Stimulated activated CD4-positive, alpha-beta T cell treated with anti-CD3 and anti-CD28 coated beads, Interleukin-1b, Interleukin-23, amount 100 ng/mL, for 24 hours (primary cell): Measurements from ENCODE around the gene ACBD3.
"Not testable (repeated sequence)": the region's sequence is repeated elsewhere in the genome, so short reads cannot be mapped to it uniquely, and the experiment has no call there.

ENCODE experiments used
- DNase-seq, 4 experiments: peaks; one replicate each; pipeline ENCODE4 v3.0.0-alpha.2; 2020; ENCODE audit warnings: low read depth in 4 of 4, low spot score in 1 of 4

ACBD3 gene

DNA sequence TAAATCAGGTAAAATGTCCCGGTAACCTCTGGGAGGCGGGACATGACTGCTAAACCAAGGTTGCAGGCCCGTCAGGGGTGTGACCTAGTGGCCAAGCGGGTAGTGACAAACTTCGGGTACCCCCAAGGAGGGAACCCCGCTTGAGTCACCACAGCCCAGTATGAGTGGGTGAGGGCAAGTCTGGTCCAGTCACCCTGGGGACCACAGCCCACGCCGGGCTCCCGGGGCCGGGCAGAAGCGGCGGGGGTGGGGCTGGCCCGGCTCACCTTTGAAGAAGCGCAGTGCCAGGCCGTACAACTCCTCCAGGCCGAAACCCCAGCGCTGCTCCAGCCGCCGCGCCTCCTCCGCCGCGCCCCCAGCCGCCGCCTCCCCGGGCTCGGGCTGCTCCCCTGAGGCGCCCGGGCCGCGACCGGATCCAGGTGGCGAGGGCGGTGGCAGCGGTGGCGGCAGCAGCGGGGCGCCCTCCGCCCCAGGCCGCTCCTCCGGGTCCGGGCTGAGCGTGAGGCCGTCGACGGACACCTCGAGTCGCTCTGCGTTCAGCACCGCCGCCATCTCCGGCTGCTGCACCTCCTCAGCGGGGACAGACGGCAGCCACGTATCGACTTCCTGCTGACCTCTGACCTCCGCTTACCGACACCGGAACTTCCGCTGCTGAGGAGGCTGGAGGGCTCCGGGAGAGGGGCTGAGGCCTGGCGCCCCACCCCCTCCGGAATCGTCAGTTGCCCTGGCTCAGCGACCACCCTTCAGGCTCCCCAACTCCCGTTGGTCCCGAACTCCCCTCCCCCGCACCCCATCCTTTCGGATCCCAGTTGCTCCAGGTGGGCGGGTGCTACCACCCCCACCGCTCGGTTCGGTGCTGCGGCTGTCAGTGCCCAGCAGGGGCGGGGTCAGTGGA, at the start of gene ACBD3:
TSS of gene ACBD3 (minus strand) at position 618 of the 895 bp plus-strand sequence. CDS start at position 552, 66 bp downstream.
- DNase-seq: peak; percentile 63 to 79 (median 74)

DNA sequence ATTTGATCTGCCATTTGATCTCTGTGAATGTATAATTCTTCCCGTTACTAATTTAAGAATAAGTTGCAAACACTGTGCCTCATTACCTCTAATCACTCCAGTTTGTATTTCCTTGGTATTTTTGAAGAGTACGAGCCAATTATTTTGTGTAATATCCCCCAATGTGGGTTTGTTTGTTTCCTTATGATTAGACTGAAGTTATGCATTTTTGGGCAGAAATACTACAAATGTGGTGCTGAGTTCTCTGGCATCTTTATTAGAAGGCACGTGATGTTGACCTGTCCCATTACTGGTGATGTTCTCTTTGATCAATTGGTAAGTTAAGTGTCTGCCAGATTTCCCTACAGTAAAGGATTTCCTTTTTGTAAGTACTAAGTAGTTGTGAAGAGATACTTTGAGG, 47.3 kb upstream of the ACBD3 start:
- no peak for DNase-seq

GRCh38 chr1:226233293-226233692, 46.8 kb upstream of the ACBD3 start:
- no peak for DNase-seq

DNA sequence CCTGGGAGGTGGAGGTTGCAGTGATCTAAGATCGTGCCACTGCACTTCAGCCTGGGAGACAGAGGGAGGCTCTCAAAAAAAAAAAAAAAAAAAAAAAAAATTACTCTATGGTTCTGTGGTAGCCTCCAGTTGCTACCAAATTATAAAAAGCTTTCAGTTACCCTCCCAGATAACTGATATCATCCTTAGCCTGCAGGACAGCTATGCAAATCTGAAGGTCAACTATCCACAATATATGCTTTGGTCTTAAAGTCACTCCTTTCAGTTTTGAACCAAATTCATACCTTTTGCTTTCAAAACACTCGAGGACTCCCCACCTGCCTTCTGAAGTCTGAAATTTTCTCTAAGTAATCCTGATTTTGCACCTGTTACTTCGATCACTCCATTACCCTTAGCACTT, 40.1 kb upstream of the ACBD3 start:
- no peak for DNase-seq

- no peak for DNase-seq
These were observed 37.3 kb upstream of the ACBD3 start for GRCh38 chr1:226223786-226224244.

GRCh38 chr1:226223157-226223785, 36.7 kb upstream of the ACBD3 start, which contains the start of gene MIXL1:
Gene MIXL1, plus strand, starts transcription at chr1:226223664. Its CDS starts 18 bp downstream, at chr1:226223682.
- DNase-seq: no peak

DNA sequence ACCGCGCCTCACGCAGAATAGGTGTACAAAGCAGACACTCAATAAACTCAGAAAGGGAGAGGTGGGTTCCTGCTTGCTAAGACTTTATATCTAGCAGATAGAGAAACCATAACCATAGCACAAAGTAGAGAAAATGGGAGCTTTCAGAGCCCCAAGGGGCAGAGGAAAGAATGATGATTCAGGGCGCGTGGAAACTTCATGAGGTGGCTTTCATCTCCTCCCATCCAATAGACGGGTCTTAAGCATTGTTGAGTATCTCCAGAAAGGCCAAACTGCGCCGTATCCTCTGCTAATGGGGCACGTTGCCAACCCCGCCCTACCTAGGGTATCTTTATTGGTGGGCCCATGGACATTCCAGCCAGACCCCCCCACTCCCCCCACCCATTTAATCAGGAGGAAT, 36.1 kb upstream of the ACBD3 start:
- DNase-seq: no peak

DNA sequence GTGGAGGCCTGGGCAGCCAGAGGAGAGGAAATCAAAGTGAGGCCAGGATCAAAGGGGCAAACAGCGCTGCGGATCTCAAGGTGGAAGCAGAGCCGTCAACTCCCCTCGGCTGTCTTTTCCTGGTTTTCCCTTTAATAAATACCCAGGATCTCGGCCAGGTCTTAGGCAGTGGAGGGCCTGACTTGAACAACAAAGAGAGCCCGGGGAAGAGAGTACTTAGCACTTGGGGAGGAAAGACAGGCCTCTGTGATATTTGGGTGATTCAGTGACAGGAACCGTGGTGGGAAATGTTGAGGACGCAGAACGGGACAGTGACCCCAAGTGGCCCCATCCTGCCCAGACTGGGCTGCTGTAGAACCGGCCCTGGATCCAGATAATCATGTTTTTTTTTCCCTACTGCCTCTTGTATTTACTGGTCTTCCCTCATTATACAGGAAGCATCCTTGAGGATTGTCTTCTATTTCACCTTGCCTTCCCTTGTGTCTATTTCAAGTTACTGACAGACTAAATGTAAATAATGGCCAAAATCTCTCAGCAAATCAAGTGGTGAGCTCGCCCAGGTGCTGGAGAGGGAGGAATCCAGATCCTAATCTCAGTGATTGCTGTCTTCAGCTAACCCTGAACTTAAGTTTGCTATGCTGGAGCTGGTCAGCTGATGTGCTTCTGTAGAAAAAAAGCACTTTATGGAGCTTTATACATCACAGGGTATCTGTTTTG, 34.1 kb upstream of the ACBD3 start:
- DNase-seq: no peak

- DNase-seq: no peak
These were observed 30.7 kb upstream of the ACBD3 start for GRCh38 chr1:226217273-226217672.

DNA sequence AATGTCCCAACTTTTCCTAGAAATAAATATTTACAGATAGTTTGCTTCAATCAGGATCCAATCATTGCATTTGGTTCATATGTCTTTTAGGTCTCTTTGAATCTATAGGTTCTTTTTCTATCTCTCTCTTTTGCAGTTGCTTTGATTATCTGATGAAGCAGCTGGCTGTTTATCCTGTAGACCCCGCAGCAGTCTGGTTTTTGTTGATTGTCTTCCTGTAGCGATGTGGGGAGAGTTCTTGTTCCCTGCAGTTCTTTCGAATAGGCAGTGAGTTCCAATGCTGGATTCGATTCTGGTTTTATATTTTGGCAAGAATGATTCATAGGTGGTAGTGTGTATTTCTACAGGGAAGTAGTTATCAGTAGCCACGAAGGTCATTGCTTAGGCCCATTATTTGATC, 29.5 kb upstream of the ACBD3 start:
- DNase-seq: no peak

GRCh38 chr1:226215239-226215638, 28.7 kb upstream of the ACBD3 start:
- no peak for DNase-seq

GRCh38 chr1:226212545-226212944, 26.0 kb upstream of the ACBD3 start:
- no peak for DNase-seq

- DNase-seq: no peak
These were observed 24.8 kb upstream of the ACBD3 start for GRCh38 chr1:226211181-226211821.

GRCh38 chr1:226210571-226211176, 24.1 kb upstream of the ACBD3 start:
- DNase-seq: no peak

- DNase-seq: no peak
These were observed 22.9 kb upstream of the ACBD3 start for GRCh38 chr1:226209307-226210059.

- DNase-seq: no peak
These were observed 20.5 kb upstream of the ACBD3 start for GRCh38 chr1:226207048-226207447.

- DNase-seq: no peak
These were observed 17.7 kb upstream of the ACBD3 start for GRCh38 chr1:226204198-226204597.

DNA sequence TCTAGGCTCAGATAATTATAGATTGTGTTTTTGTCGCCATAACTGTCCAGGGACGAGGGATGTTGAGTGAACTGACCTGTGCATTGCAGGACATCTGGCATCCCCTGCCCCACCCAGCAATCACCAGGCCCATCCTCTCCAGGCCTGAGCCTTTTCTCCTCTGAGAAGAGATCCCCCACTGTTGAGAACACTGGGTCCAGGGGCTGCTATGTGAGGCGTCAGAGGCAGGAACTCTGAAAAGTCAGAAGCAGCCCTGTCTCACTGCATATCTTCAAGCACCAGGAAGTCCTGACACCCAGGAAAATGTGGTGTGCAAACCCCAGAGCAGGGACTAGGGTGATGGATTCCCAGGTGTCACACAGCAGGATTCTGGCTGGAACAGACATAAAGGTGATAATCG, 17.1 kb upstream of the ACBD3 start:
- DNase-seq: no peak

DNA sequence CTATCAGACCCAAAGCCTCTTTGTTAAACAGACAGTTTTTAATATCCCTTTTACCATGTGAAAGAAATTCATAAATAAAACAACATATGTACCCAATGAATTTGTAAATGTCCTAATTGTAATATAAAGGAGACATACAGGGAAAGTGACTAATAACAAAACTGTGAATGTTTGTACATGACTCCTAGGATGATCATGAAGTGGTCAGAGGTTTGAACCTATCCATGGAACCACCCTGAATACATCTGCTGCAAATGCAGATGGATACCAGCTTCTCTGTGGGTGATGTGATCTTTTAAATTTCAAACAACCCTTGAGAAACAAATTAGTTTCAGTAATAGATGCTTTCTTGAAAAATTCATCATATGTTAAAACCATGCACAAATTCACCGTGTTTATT, 16.7 kb upstream of the ACBD3 start:
- DNase-seq: no peak

DNA sequence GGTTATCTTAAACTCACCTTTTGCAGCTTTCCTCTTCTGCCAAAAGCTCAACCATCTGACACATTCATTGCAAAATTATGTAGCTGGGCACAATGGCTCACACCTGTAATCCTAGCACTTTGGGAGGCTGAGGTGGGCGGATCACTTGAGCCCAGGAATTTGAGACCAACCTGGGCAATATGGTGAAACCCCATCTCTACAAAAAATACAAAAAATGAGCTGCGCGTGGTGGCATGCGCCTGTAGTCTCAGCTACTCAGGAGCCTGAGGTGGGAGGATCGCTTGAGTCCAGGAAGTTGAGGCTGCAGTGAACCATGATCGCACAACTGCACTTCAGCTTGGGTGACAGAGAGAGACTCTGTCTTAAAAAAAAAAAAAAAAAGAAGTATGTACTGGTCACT, 16.1 kb upstream of the ACBD3 start:
- not testable (repeated sequence) for DNase-seq
